D721Med (cell line): Measurements from ENCODE around the gene FLYWCH1.
A peak's percentile ranks its signal among the peaks of the same experiment; 100 is the strongest.

Source experiments
- DNase-seq: peaks from one replicate; pipeline ENCODE4 v3.0.0; 2011; ENCODE audit warnings: low spot score; ENCODE audit not compliant: insufficient read length
- FAIRE-seq: peaks from 2 replicates; lab custom pipeline; 2011; peaks lifted over from hg19 to GRCh38; lab: Jason Lieb, UNC
- TF ChIP-seq, protein P1 (sequence below): IDR thresholded peaks from 2 replicates; pipeline ENCODE4 v1.5.1; 2012; ENCODE audit warnings: mild to moderate bottlenecking, control low read depth; ENCODE audit not compliant: insufficient read depth; ENCODE audit errors: missing control alignments

FLYWCH1 gene, protein sequence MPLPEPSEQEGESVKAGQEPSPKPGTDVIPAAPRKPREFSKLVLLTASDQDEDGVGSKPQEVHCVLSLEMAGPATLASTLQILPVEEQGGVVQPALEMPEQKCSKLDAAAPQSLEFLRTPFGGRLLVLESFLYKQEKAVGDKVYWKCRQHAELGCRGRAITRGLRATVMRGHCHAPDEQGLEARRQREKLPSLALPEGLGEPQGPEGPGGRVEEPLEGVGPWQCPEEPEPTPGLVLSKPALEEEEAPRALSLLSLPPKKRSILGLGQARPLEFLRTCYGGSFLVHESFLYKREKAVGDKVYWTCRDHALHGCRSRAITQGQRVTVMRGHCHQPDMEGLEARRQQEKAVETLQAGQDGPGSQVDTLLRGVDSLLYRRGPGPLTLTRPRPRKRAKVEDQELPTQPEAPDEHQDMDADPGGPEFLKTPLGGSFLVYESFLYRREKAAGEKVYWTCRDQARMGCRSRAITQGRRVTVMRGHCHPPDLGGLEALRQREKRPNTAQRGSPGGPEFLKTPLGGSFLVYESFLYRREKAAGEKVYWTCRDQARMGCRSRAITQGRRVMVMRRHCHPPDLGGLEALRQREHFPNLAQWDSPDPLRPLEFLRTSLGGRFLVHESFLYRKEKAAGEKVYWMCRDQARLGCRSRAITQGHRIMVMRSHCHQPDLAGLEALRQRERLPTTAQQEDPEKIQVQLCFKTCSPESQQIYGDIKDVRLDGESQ

DNA sequence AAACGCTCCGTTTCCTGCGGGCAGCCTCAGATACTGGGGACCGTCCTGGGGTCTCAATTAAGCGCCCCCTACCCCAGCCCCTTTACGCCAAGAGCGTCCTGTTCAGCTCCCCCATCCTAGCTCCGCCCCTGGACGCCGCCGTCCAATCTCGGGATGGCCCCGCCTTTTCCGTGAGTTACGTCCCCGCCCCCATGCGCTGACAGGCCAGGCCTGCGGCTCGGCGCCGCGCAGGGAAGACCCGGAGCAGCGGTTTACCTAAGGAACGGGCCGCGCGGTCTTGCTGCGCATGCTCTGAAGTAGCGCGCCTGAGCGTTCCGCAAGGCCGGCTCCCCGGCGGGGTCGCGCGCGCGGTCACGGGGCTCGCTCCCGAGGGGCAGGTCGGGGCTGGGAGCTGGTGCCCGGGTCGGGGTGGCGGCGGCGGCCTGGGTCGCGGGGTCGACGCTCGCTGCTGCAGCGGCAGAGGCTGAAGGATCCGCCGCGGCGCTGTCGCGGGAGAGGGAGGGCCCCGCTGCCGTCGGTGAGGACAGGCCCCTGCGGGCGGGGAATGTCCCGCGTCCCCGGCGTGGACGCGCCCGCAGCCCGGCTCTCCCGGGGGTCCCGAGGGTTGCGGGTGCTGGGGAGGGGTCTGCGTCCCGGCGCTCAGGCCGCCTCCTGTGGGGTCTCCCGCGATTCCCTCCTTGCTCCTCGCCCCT lies at the start of gene FLYWCH1:
Gene FLYWCH1 (plus strand): TSS at position 294 of the 692 bp plus-strand sequence. CDS start 17,755 bp downstream, outside the sequence.
- DNase-seq, result peak; percentile 94
- no peak for FAIRE-seq
- TF ChIP-seq, protein P1, sequence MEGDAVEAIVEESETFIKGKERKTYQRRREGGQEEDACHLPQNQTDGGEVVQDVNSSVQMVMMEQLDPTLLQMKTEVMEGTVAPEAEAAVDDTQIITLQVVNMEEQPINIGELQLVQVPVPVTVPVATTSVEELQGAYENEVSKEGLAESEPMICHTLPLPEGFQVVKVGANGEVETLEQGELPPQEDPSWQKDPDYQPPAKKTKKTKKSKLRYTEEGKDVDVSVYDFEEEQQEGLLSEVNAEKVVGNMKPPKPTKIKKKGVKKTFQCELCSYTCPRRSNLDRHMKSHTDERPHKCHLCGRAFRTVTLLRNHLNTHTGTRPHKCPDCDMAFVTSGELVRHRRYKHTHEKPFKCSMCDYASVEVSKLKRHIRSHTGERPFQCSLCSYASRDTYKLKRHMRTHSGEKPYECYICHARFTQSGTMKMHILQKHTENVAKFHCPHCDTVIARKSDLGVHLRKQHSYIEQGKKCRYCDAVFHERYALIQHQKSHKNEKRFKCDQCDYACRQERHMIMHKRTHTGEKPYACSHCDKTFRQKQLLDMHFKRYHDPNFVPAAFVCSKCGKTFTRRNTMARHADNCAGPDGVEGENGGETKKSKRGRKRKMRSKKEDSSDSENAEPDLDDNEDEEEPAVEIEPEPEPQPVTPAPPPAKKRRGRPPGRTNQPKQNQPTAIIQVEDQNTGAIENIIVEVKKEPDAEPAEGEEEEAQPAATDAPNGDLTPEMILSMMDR, result no peak

DNA sequence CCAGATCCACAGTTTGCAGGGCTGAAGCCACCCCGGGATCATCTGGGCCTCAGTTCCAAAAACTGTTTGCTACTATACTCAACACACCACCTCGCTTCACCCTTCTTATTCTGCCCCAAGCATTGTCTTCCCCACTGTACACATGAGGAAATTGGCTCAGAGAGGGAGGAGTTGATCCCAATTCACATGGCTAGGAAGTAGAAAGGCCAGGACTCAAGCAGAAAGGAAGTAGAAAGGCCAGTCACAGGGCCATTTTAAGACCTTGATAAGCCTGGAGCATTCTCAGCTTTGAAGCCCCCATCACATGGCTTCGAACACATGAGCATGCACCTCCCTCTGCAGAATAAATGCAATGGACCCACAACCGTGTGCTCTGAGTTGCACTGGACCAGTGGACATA lies 46.1 kb upstream of the FLYWCH1 start:
- DNase-seq, result no peak
- no peak for FAIRE-seq
- TF ChIP-seq, protein P1, result no peak

DNA sequence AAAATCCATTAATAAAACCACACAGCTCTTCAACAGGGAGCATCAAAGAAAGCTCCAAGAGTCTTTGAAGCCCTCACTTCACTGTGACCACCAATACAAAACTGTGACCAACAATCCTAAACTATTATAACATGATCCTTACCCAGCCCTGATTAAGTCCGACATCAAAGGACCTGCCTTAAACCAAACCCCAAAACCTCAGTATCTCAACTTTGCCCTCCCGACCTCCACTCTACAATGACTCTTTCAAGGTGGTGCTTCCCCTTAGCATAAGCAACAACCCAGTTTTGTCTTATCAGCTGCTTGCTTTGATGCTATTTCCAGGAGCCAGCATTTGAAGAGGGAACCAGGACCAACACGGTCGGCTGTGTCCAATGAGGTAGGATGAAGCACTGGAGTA lies 45.3 kb upstream of the FLYWCH1 start:
- FAIRE-seq, result no peak
- TF ChIP-seq, protein P1, result no peak

DNA sequence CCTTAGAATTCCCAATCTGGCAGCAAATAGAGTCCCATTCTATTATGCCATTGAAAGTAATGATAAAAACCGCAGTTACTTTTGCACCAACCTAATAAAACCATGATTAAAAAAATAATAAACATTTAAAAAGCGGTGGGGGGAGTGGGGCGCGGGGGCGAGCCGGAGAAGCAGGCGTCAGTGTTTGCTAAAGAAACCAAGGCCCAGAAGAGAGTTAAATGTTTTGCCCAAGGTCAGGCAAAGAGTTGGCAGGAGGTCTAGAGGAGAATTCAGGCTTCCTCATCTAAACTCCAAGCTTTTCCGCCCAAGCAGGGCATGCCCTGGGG lies 44.1 kb upstream of the FLYWCH1 start:
- DNase-seq (no peak), FAIRE-seq (no peak)
- TF ChIP-seq, protein P1, result no peak

More for the DNA sequence above, 45.3 kb upstream of the FLYWCH1 start:
- no peak for DNase-seq

DNA sequence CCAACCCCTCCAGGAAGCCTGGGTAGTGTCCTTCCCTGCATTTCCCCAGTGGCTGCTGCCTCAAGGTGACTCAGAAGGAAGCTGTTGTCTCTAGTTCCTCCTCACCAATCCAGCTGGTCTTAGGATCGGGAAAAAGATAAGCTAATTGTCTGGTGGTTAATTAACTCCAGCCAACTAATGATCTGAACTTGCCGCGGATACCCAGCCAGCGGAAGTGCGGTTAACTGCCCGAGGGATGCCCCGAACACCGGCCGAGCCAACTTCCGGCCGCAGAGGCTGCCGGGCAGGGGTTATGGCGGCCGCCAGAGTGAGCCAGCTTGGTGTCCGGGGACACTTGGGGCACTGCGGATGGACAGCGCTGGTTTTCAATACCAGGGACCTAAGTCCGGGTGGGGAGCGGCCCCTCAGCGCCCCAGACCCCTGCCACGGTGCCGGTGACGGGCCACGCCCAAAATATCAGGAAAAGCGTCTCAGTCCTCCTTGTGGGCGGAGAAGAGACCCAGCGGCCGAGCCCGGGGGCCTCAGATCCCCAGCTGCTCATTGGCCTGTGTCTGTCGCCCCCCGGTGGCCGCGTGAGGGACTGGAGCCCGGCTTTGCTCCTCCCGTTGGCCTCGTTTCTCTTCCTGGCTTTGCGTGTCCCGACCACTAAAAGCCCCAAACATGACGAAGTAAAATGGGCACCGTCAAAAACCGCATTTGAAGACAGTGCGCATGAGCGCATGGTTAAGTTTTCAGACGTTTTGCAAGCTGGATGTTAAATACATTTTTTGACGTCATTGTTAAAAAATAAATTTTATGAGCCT lies 43.5 kb upstream of the FLYWCH1 start:
- DNase-seq (peak; percentile 96), FAIRE-seq (no peak)
- TF ChIP-seq, protein P1, result peak; percentile 81

DNA sequence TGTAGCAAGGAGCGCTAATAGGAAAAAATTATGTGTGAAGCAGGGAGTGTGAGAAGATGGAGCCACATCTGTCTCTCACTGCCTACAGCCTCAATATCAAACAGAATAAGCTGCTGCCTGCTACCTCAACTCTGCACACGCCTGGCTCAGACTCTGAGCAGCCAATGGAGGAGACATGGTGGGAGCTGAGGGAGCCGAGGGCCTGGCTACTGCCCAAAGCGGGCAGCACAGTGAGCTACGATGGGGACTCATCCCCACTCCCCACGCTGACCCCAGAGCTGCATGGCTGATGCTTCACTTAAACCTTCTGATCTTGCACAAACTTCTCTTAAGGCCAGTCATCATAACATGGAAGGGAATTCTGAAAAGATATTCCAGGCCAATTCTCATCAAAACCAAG lies 39.8 kb upstream of the FLYWCH1 start:
- DNase-seq (no peak), FAIRE-seq (no peak)
- TF ChIP-seq, protein P1, result no peak
